OCI-LY1 (cell line): ENCODE data around the gene HBE1.

Experiments used
- CTCF ChIP-seq: fragments of 200-600 bp; sonication (generic), shearing (Covaris generic); IDR thresholded peaks from 2 replicates; pipeline ENCODE4 v1.5.1; 2017; ENCODE audit warnings: mild to moderate bottlenecking, antibody characterized with exemption, low read length, moderate library complexity, mixed read lengths
- EZH2 ChIP-seq: fragments of 200-600 bp; sonication (generic), shearing (Covaris generic); IDR thresholded peaks from 2 replicates; pipeline ENCODE4 v1.8.0; 2017; ENCODE audit warnings: borderline replicate concordance, mixed run types, mild to moderate bottlenecking, antibody characterized with exemption, low read length, moderate library complexity, mixed read lengths

GRCh38 chr11:5232821-5233220 is 36.9 kb downstream of the HBE1 start:
- TF ChIP-seq CTCF (no peak), EZH2 (no peak)
